Activated CD8-positive, alpha-beta memory T cell treated with anti-CD3 and anti-CD28 coated beads, Interleukin-2, amount 50 U/mL, for 4 hours (primary cell): ENCODE data around the gene KCNMB2.
"Not testable (repeated sequence)": the region's sequence is repeated elsewhere in the genome, so short reads cannot be mapped to it uniquely, and the experiment has no call there.

ENCODE experiments used
- DNase-seq: peaks from one replicate; pipeline ENCODE4 v3.0.0-alpha.2; 2020

Gene KCNMB2

GRCh38 chr3:178707311-178708031 is 171.2 kb downstream of the KCNMB2 start:
- DNase-seq = no peak

GRCh38 chr3:178709051-178709450 is 172.8 kb downstream of the KCNMB2 start:
- DNase-seq = no peak

- DNase-seq = no peak
Observed at GRCh38 chr3:178711753-178712152, 175.5 kb downstream of the KCNMB2 start.

- DNase-seq = no peak
Observed at GRCh38 chr3:178712247-178712646, 176.0 kb downstream of the KCNMB2 start.

GRCh38 chr3:178714925-178715832 is 178.9 kb downstream of the KCNMB2 start:
- no peak for DNase-seq

- DNase-seq = no peak
Observed at GRCh38 chr3:178718995-178719635, 182.9 kb downstream of the KCNMB2 start.

GRCh38 chr3:178732824-178733223 is 196.6 kb downstream of the KCNMB2 start:
- no peak for DNase-seq

- DNase-seq = no peak
Observed at GRCh38 chr3:178735032-178735674, 198.9 kb downstream of the KCNMB2 start.

GRCh38 chr3:178736300-178736699 is 200.1 kb downstream of the KCNMB2 start:
- DNase-seq = no peak

GRCh38 chr3:178739720-178740119 is 203.5 kb downstream of the KCNMB2 start:
- DNase-seq = no peak

- no peak for DNase-seq
Observed at GRCh38 chr3:178741020-178741419, 204.8 kb downstream of the KCNMB2 start.

GRCh38 chr3:178743297-178743696 is 207.1 kb downstream of the KCNMB2 start:
- DNase-seq = no peak

GRCh38 chr3:178745861-178746655 is 209.8 kb downstream of the KCNMB2 start:
- DNase-seq = not testable (repeated sequence)

- DNase-seq = no peak
Observed at GRCh38 chr3:178748874-178749273, 212.6 kb downstream of the KCNMB2 start.

GRCh38 chr3:178749471-178749870 is 213.2 kb downstream of the KCNMB2 start:
- DNase-seq = no peak

- DNase-seq = no peak
Observed at GRCh38 chr3:178750639-178751300, 214.5 kb downstream of the KCNMB2 start.

- no peak for DNase-seq
Observed at GRCh38 chr3:178752843-178753242, 216.6 kb downstream of the KCNMB2 start.

- no peak for DNase-seq
Observed at GRCh38 chr3:178754852-178755510, 218.7 kb downstream of the KCNMB2 start.

- DNase-seq = no peak
Observed at GRCh38 chr3:178761024-178761423, 224.8 kb downstream of the KCNMB2 start.

GRCh38 chr3:178761461-178761860 is 225.2 kb downstream of the KCNMB2 start:
- no peak for DNase-seq

GRCh38 chr3:178762385-178762784 is 226.1 kb downstream of the KCNMB2 start:
- no peak for DNase-seq
